ENCODE measurements around the gene ITGA11. TPM values are rescaled to one million over a fixed set of nuclear protein-coding genes. Genes with fewer than 3 reads are reported as not detected.

Gene ITGA11
- total and polyA plus RNA-seq, 2 donors (not counting 1 experiment from before 2014, with no cell fraction given): 21.5 to 29.6 TPM

DNA sequence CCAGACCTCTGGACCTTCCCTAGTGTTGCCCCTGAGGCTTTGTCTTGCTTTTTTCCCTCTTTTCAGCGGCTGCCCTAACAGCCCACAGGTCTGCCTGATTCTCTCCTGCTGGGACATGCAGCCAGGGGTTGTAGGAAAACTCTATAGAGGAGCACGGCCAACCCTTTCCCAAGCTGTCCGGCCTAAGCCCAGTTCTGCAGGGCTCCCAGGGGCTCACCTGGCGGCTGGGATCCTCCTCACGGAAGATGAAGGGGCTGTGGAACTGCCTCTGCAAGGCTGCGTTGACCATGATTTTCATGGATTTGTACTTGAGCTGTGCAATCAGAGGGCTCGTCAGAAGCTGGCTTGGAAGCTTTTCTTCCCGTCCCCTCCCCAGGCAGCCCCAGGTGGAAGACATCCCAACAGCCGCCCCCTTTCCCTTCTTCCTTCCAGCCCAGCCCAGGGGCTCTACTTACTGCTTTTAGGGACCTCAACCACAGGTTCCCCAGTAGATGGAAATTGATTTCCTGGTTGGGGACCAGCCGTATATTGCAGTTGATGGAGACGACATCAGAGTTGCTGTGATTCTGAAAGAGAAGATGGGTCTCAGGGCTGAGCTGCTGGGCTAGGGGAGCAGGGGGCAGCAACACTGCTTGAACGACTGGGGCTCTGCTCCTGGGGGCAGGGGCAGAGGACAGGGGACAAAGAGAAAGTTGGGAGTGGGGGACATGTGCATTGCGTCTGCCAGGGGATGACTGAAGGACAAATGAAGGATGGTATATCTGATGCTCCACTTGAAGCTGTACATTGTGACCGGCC lies 124.6 kb downstream of the ITGA11 start:
- no peak for DNase-seq (ENCODE audit: low read depth in 2 of 2)
- H3K9ac ChIP-seq (ENCODE audit: insufficient read depth, low read length): no peak overlapping the region

DNA sequence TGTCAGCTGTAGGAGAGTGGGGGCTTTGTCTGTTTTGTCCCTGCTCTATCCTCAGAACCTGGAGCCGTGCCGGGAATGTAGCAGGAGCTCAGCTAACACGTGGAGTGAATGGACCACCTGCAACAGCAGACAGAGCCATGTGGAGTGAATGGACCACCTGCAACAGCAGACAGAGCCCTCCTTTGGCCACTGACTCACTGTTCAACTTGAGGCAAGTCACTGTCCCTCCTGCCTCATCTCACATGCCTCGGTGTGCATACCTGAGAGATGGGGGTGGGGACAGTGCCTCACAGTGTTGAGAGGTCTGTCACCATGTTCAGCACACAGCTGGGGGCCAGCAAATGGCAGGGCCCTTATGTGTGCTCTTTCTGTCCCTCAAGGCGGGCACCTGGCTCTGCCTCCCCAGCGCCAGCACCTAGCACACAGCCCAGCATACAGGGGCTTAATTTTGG lies 126.5 kb downstream of the ITGA11 start:
- Histone ChIP-seq H3K27ac (ENCODE audit: insufficient read depth, low read length) (no peak overlapping the region), H3K4me3 (replicated peaks in 1 of 4; ENCODE audit: control extremely low read depth in 1 of 4, insufficient read depth in 1 of 4, low read depth in 3 of 4, low read length in 4 of 4) (no peak overlapping the region), H2AFZ (ENCODE audit: low read length) (no peak overlapping the region), H3K4me1 (ENCODE audit: control insufficient read depth, extremely low read depth, insufficient read depth, low read length) (no peaks in the 10 kb centered on the region), H3K36me3 (ENCODE audit: control insufficient read depth, insufficient read depth, low read length) (peaks cover 2% of the 10 kb centered on the region), H3K9me3 (ENCODE audit: control insufficient read depth, insufficient read depth, low read depth, low read length) (no peaks in the 10 kb centered on the region), H4K20me1 (ENCODE audit: control insufficient read depth, extremely low read depth, insufficient read depth, low read length) (no peaks in the 10 kb centered on the region), H3K79me2 (ENCODE audit: control insufficient read depth, insufficient read depth, low read length) (no peaks in the 10 kb centered on the region), H3K9ac (ENCODE audit: insufficient read depth, low read length) (no peak overlapping the region), H3K4me2 (ENCODE audit: extremely low read depth, insufficient read depth, low read length) (no peak overlapping the region), H3K27me3 (ENCODE audit: control insufficient read depth, insufficient read depth, low read length) (no peaks in the 10 kb centered on the region)
- TF ChIP-seq EZH2 (IDR thresholded peaks at IDR 0.05; ENCODE audit: low read length, missing control alignments): no peak
- TF ChIP-seq, protein P1, sequence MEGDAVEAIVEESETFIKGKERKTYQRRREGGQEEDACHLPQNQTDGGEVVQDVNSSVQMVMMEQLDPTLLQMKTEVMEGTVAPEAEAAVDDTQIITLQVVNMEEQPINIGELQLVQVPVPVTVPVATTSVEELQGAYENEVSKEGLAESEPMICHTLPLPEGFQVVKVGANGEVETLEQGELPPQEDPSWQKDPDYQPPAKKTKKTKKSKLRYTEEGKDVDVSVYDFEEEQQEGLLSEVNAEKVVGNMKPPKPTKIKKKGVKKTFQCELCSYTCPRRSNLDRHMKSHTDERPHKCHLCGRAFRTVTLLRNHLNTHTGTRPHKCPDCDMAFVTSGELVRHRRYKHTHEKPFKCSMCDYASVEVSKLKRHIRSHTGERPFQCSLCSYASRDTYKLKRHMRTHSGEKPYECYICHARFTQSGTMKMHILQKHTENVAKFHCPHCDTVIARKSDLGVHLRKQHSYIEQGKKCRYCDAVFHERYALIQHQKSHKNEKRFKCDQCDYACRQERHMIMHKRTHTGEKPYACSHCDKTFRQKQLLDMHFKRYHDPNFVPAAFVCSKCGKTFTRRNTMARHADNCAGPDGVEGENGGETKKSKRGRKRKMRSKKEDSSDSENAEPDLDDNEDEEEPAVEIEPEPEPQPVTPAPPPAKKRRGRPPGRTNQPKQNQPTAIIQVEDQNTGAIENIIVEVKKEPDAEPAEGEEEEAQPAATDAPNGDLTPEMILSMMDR (conservative IDR thresholded peaks at IDR 0.05 in 1 of 2, IDR thresholded peaks at IDR 0.05 in 1 of 2; ENCODE audit: low read depth in 1 of 2, low read length in 2 of 2): no peak
- DNase-seq (ENCODE audit: low read depth in 2 of 2): no peak

More for the DNA sequence above, 124.6 kb downstream of the ITGA11 start:
- H3K4me2 ChIP-seq (ENCODE audit: extremely low read depth, insufficient read depth, low read length): no peak overlapping the region
- no peaks in the 10 kb centered on the region for H3K9me3 ChIP-seq (ENCODE audit: control insufficient read depth, insufficient read depth, low read depth, low read length)
- H3K4me1 ChIP-seq (ENCODE audit: control insufficient read depth, extremely low read depth, insufficient read depth, low read length): no peaks in the 10 kb centered on the region
- H3K79me2 ChIP-seq (ENCODE audit: control insufficient read depth, insufficient read depth, low read length): no peaks in the 10 kb centered on the region
- no peak for TF ChIP-seq EZH2 (IDR thresholded peaks at IDR 0.05; ENCODE audit: low read length, missing control alignments)
- TF ChIP-seq, protein P1 (conservative IDR thresholded peaks at IDR 0.05 in 1 of 2, IDR thresholded peaks at IDR 0.05 in 1 of 2; ENCODE audit: low read depth in 1 of 2, low read length in 2 of 2): no peak
- no peaks in the 10 kb centered on the region for H3K27me3 ChIP-seq (ENCODE audit: control insufficient read depth, insufficient read depth, low read length)
- no peak overlapping the region for H2AFZ ChIP-seq (ENCODE audit: low read length)
- no peaks in the 10 kb centered on the region for H3K36me3 ChIP-seq (ENCODE audit: control insufficient read depth, insufficient read depth, low read length)
- H3K27ac ChIP-seq (ENCODE audit: insufficient read depth, low read length): no peak overlapping the region
- no peaks in the 10 kb centered on the region for H4K20me1 ChIP-seq (ENCODE audit: control insufficient read depth, extremely low read depth, insufficient read depth, low read length)
- no peak overlapping the region for H3K4me3 ChIP-seq (replicated peaks in 1 of 4; ENCODE audit: control extremely low read depth in 1 of 4, insufficient read depth in 1 of 4, low read depth in 3 of 4, low read length in 4 of 4)

DNA sequence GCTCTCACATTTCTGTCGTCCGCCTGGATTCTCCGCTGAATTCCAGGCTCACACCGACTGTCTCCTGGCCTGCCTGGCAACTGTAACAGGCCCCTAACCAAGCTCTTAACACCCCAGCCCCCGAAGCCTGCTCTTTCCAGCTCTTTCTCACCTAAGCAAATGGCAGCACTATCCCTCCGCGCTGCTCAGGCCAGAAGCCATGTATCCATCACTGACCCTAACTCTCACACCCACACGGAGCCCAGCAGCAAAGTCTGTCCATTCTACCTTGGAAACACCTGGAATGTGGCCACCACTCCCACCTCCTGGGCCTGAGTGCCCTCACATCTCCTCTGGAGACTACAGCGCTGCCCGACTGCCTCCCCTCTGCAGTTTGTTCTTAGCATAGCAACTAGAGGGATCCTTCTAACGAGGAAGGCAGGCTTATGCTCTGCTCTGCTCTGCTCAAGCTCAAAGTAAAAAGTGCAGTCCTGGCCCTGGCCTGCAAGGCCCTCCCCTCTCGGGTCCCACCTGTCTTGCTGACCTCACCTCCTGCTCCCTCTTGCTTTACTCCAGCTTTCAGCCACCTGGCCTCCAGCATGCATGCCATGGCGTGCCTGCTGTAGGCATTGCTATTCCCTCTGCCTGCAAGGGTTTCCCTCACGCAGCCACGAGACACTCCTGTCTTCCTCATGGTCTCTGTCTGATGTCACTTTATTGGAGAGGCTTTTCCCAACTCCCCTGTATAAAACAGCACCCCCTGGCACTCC lies 127.2 kb downstream of the ITGA11 start:
- Histone ChIP-seq H3K4me2 (ENCODE audit: extremely low read depth, insufficient read depth, low read length) (no peak overlapping the region), H3K9ac (ENCODE audit: insufficient read depth, low read length) (no peak overlapping the region), H3K27me3 (ENCODE audit: control insufficient read depth, insufficient read depth, low read length) (no peaks in the 10 kb centered on the region), H3K4me3 (replicated peaks in 1 of 4; ENCODE audit: control extremely low read depth in 1 of 4, insufficient read depth in 1 of 4, low read depth in 3 of 4, low read length in 4 of 4) (no peak overlapping the region), H3K9me3 (ENCODE audit: control insufficient read depth, insufficient read depth, low read depth, low read length) (no peaks in the 10 kb centered on the region), H2AFZ (ENCODE audit: low read length) (no peak overlapping the region), H3K27ac (ENCODE audit: insufficient read depth, low read length) (no peak overlapping the region), H3K36me3 (ENCODE audit: control insufficient read depth, insufficient read depth, low read length) (peaks cover 2% of the 10 kb centered on the region), H3K4me1 (ENCODE audit: control insufficient read depth, extremely low read depth, insufficient read depth, low read length) (no peaks in the 10 kb centered on the region), H4K20me1 (ENCODE audit: control insufficient read depth, extremely low read depth, insufficient read depth, low read length) (no peaks in the 10 kb centered on the region), H3K79me2 (ENCODE audit: control insufficient read depth, insufficient read depth, low read length) (no peaks in the 10 kb centered on the region)
- TF ChIP-seq, protein P1 (conservative IDR thresholded peaks at IDR 0.05 in 1 of 2, IDR thresholded peaks at IDR 0.05 in 1 of 2; ENCODE audit: low read depth in 1 of 2, low read length in 2 of 2): no peak
- TF ChIP-seq EZH2 (IDR thresholded peaks at IDR 0.05; ENCODE audit: low read length, missing control alignments): no peak
- DNase-seq (ENCODE audit: low read depth in 2 of 2): no peak

All from fibroblast of lung (primary cell).